HG02852 (cell line): ENCODE measurements around the gene LRRFIP2.
"Not testable (repeated sequence)": the region's sequence is repeated elsewhere in the genome, so short reads cannot be mapped to it uniquely, and the experiment has no call there.

ENCODE experiments used
- ATAC-seq: cut with Tn5 transposase; IDR thresholded peaks from one replicate; pipeline ENCODE4 v1.9.1; 2021; ENCODE audit warnings: mild to moderate bottlenecking, moderate library complexity; ENCODE audit not compliant: unreplicated experiment

Gene LRRFIP2

GRCh38 chr3:37122069-37122468 is 52.3 kb downstream of the LRRFIP2 start:
- ATAC-seq, result not testable (repeated sequence)

- ATAC-seq, result no peak
These were observed 56.2 kb downstream of the LRRFIP2 start for GRCh38 chr3:37118163-37118562.

GRCh38 chr3:37117548-37117947 is 56.8 kb downstream of the LRRFIP2 start:
- ATAC-seq, result no peak

- no peak for ATAC-seq
These were observed 57.4 kb downstream of the LRRFIP2 start for GRCh38 chr3:37116998-37117397.

DNA sequence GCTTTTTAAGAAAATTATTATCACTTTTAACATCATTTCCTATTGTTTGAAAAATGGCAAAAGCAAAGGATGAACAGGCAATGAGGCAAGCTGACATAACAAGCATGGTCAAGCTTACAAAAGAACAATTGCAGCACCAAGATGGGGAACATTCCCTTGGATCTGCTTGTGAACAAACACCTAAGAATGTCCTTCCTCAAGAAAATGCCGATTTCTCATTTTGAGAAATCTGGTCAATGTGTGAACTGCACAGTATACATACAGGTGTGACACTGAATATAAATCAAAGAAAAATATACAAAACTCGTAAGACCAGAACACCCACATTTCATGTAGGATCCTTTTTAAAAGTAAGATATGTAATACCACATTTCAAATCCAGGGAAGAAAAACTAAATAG is 58.9 kb downstream of the LRRFIP2 start:
- ATAC-seq, result no peak

DNA sequence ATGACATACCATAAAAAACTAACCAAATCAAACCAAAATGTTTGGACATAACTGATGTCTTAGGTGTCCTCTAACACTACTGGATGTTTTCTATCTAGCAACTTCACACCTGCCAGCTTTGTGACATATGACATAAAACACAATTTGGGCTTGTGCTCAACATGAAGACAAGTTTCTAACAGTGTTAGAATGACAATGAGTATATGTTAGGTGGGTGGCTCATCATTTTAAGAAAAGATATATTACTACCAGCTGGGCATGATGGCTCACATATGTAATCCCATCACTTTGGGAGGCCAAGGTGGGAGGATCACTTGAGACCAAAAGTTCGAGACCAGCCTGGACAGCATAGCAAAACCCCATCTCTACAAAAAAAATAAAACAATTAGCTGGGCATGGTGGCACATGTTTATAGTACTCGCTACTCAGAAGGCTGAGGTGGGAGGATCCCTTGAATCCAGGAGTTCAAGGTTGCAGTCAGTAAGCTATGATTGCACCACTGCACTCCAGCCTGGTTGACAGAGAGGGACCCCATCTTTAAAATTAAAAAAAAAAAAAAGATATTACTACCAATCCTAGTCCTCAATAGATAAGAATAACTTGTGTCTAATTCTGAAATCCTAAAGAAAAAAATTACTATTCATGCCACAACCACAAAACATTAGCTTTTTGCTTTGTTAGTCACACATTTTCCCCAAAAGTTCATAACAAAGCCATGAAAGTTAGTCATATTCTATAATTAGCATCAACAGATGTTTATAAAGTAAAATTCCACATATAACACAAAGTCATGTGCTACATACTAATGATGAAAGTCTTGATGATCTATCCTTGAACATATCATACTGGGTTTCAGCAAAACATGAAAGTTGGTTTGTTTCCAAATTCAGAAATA is 59.9 kb downstream of the LRRFIP2 start:
- ATAC-seq, result no peak

- ATAC-seq, result no peak
These were observed 61.4 kb downstream of the LRRFIP2 start for GRCh38 chr3:37112987-37113386.

- ATAC-seq, result no peak
These were observed 63.2 kb downstream of the LRRFIP2 start for GRCh38 chr3:37111199-37111598.

GRCh38 chr3:37107846-37108245 is 66.5 kb downstream of the LRRFIP2 start:
- ATAC-seq, result no peak

- no peak for ATAC-seq
These were observed 71.1 kb downstream of the LRRFIP2 start for GRCh38 chr3:37103103-37103808.

- no peak for ATAC-seq
These were observed 74.0 kb downstream of the LRRFIP2 start for GRCh38 chr3:37100411-37100810.

- ATAC-seq, result no peak
These were observed 74.9 kb downstream of the LRRFIP2 start for GRCh38 chr3:37099469-37099868.

DNA sequence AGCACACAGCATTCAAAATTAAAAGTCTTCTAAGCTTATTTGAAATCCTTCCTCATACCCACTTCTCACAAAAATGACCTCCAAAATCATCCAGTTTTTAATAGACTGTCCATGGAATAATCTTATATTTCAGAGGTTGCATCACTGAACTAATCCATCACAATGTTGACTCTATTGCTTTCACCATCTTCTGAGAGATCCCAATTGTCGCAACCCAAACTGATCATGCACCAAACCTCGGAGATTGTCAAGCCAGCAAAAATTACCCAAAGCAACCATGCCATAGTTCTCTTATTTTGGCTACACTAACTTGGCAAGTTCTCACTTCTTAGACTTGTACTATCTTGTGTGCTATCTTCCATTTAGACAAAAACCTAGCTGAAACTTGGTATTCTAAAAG is 75.5 kb downstream of the LRRFIP2 start:
- no peak for ATAC-seq

DNA sequence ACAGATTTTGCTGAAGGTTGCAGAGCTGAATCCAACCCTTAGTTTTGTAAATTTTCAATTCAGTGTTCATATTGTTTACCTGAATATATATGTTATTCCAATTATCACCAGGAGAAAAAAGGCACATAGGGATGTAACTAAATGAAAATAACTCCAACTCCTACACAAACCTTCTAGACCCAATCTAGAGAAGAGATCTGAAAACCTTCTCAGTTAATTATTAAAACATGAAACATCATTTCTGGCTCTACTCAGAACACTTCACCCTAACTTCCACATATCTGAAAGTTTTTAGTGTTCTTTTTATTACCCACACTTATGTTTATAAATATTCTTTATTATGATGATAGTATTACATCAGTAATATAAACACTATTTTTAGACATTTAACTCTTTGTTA is 76.6 kb downstream of the LRRFIP2 start:
- ATAC-seq, result no peak

DNA sequence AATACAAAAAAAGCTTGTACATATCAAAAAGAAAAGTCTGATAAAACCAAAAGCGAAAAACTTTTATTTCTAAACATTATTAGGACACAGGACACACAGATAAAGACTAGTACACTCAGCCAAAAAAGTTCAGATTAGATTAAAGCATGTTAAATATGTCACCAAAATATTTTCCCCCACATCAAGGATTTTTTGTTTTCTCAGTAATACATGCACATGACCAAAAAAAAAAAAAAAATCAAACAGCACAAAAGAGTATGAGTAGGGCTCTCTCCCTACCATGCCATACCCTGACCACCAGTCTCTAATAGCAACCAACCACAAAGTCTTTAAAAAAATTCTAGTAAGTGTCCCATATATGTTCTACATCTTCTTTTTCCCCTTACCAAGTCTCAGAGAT is 77.4 kb downstream of the LRRFIP2 start:
- ATAC-seq, result no peak

DNA sequence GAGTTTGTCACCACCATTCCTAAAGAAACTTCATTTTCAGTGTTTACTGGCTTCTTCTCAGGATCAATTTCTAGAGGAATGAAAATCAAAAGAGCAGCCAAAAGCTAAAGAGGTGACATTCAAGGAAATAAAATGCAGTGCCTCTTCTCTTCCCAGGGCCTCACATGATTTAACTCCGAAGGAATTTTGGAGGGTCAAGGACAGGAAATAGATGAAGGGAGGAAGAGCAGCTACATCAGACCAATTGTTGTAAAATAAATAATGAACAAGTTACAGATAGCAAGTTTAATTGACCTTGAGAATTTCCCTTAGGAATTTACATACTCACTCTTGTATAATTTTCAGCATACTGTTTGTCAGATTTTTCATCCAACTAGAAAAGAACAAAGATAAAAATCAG is 78.1 kb downstream of the LRRFIP2 start:
- no peak for ATAC-seq

DNA sequence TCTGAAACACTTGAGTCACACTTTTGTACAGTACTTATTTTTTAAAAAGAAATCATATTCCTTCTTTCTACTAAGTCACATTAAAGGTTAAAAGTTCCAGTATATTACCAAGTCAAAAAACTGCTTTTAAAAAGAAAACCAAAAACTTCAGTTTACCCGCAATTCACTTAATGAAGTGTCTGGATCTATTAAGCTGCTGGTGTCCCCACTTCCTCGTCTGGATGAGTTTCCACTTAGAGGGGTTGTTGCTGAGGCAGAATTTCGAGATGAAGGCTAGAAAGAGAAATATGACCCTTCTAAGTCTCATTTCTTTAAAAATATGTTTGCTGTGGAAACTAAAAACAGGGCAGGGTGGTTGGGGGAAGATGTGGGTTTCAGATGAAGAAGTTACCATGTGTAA is 79.7 kb downstream of the LRRFIP2 start:
- no peak for ATAC-seq

DNA sequence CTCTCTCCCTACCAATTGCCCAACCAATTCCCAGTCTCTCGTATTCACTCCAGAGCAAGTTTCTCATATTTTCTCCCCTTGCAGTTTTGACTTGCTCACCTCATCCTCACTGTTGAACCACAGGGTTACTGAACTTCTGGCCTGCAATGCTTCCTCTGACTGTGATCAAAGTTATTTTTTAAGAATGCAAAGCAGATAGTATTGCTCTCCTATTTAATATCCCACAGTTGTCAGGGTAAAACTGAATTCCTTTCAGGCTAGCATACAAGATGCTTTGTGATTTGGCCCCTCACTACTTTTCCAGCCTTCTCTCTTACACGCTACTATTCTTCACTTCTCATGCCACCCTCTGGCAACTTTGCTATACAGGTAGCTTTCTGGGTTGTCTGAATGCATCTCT is 80.9 kb downstream of the LRRFIP2 start:
- ATAC-seq, result no peak

GRCh38 chr3:37092484-37092883 is 81.9 kb downstream of the LRRFIP2 start:
- no peak for ATAC-seq

DNA sequence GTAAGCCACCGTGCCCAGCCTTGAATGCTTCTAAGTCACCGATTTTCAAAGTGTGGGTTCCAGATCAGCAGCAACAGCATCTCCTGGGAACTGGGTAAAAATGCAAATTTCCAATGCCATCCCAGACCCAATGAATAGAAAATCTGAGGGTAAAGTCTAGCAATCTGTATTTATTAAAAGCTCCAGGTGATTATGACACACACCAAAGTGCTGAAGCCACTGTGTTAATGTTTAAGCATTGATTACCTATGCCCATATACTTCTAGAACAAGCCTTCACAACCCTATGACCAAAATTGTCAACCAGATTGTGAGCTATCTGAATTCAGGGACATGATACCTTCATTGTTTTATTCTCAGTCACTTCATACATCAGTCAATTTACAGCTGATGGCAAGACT is 86.5 kb downstream of the LRRFIP2 start:
- no peak for ATAC-seq

- ATAC-seq, result no peak
These were observed 87.5 kb downstream of the LRRFIP2 start for GRCh38 chr3:37086918-37087317.

- no peak for ATAC-seq
These were observed 92.1 kb downstream of the LRRFIP2 start for GRCh38 chr3:37082317-37082716.
